B cell (primary cell): ENCODE measurements around the gene CDK8.

ENCODE experiments used
- CTCF ChIP-seq: fragments of 200-600 bp; IDR thresholded peaks from one replicate; pipeline ENCODE4 v1.8.0; 2022; ENCODE audit warnings: antibody characterized with exemption, mild to moderate bottlenecking
- EZH2 ChIP-seq: IDR thresholded peaks from 2 replicates; pipeline ENCODE4 v1.6.1; 2012; ENCODE audit warnings: borderline replicate concordance, low read depth, mild to moderate bottlenecking, moderate library complexity, low read length; ENCODE audit not compliant: insufficient read depth, poor library complexity, severe bottlenecking

- TF ChIP-seq CTCF (no peak), EZH2 (no peak)
These were observed 45.3 kb downstream of the CDK8 start for GRCh38 chr13:26299168-26299750.
